Measurements from ENCODE around the gene USP50. TPM values are rescaled to one million over a fixed set of nuclear protein-coding genes. Genes with fewer than 3 reads are reported as not detected.

USP50 gene
- total RNA-seq, 1 donor from 2014 or later = not detected

DNA sequence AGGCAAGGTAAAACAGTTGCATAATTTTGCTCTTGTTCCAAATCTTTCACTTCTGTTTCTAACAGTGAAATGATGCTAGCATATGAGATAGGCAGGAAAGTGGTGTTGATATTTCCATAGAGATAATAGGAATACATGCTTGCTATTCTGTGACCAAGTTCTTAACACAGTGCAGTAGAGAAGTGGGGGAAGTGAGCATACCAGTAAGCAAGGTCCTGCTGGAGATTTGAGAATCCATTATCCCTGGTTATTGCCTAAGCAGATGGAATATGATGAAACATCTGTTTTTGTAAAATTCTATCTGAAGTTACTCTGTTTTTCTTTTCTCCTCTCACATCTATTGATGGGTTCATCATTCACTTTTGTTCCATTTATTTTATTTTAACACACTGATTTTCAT lies 93.5 kb downstream of the USP50 start:
- H3K27me3 Mint-ChIP-seq (ENCODE audit: unreplicated experiment) = no peaks in the 10 kb centered on the region
- no peak for DNase-seq
- H3K4me1 Mint-ChIP-seq (ENCODE audit: low read depth, unreplicated experiment) = peaks cover 8% of the 10 kb centered on the region
- H3K9me3 Mint-ChIP-seq (ENCODE audit: unreplicated experiment) = no peaks in the 10 kb centered on the region
- H3K27ac Mint-ChIP-seq (ENCODE audit: unreplicated experiment) = no peak overlapping the region
- TF ChIP-seq, protein P1, sequence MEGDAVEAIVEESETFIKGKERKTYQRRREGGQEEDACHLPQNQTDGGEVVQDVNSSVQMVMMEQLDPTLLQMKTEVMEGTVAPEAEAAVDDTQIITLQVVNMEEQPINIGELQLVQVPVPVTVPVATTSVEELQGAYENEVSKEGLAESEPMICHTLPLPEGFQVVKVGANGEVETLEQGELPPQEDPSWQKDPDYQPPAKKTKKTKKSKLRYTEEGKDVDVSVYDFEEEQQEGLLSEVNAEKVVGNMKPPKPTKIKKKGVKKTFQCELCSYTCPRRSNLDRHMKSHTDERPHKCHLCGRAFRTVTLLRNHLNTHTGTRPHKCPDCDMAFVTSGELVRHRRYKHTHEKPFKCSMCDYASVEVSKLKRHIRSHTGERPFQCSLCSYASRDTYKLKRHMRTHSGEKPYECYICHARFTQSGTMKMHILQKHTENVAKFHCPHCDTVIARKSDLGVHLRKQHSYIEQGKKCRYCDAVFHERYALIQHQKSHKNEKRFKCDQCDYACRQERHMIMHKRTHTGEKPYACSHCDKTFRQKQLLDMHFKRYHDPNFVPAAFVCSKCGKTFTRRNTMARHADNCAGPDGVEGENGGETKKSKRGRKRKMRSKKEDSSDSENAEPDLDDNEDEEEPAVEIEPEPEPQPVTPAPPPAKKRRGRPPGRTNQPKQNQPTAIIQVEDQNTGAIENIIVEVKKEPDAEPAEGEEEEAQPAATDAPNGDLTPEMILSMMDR (IDR thresholded peaks at IDR 0.05; ENCODE audit: partially characterized antibody, unreplicated experiment) = no peak
- no peak overlapping the region for H3K4me3 Mint-ChIP-seq (ENCODE audit: unreplicated experiment)
- H3K36me3 Mint-ChIP-seq (ENCODE audit: unreplicated experiment) = no peaks in the 10 kb centered on the region

Other genes starting within 250 kb of the USP50 start
- 23.9 TPM for gene GABPB1, start 191.5 kb downstream of the USP50 start, total RNA-seq (ENCODE audit: unreplicated experiment)
- 49.3 TPM for gene USP8, start 122.3 kb downstream of the USP50 start, total RNA-seq (ENCODE audit: unreplicated experiment)
- 24.3 TPM for gene TRPM7, start 140.1 kb upstream of the USP50 start, total RNA-seq (ENCODE audit: unreplicated experiment)
- gene SPPL2A, start 219.0 kb upstream of the USP50 start, total RNA-seq (ENCODE audit: unreplicated experiment) = 40.7 TPM

Data from glutamatergic neuron (in vitro differentiated cells).